Activated CD4-positive, alpha-beta T cell treated with anti-CD3 and anti-CD28 coated beads, Interleukin-2, amount 50 U/mL, for 48 hours (primary cell): Measurements from ENCODE around the gene CSAG2.

Source experiments
- DNase-seq, 2 experiments: peaks; one replicate each; pipeline ENCODE4 v3.0.0-alpha.2; 2020

Gene CSAG2

DNA sequence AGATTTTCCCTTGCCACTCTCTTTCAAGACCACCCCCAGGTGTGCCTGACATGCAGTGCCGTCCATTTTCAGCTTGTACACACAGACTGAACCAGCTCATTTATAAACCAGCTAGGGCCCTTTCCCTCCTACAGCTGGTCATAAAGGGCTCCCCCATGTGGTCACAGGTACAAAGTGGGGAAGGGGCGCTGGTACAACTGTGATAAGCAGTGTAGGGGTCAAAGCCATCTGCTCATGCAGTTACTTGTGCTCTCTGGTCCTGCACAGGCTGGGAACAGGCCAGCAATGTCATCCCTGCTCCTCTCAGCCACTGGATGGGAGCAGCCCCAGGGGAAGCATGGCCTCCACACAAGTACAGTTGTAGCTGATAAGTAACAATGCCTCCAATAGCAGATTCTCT, 50.8 kb downstream of the CSAG2 start:
- DNase-seq: no peak
